Psoas muscle (tissue), 8 donors: ENCODE data around the gene SRPK1. TPM values are rescaled to one million over a fixed set of nuclear protein-coding genes. Genes with fewer than 3 reads are reported as not detected.

Experiments used
- ATAC-seq, 4 donors: fragments of 200-7000 bp; cut with Tn5 transposase; one replicate each; pipeline ENCODE4 v1.9.1; 2020; ENCODE audit warnings: moderate library complexity in 3 of 4, mild to moderate bottlenecking in 2 of 4
- DNase-seq, 2 donors: peaks; one replicate each; pipeline ENCODE4 v3.0.0-alpha.2; 2020
- H3K27ac ChIP-seq: fragments of 200-600 bp; one replicate; pipeline ENCODE4 v1.8.0; 2022
- H3K27me3 ChIP-seq, 3 donors: fragments of 200-600 bp in 1 of 3; one replicate each; pipeline versions ENCODE4 v1.6.1 to v1.8.0; 2013 to 2022; ENCODE audit warnings: low read length in 2 of 3, mild to moderate bottlenecking in 2 of 3, moderate library complexity in 1 of 3; ENCODE audit not compliant: insufficient read depth in 3 of 3
- H3K36me3 ChIP-seq, 2 donors: fragments of 200-600 bp in 1 of 2; one replicate each; pipeline versions ENCODE4 v1.6.1 to v1.8.0; 2013 to 2022; ENCODE audit warnings: low read depth in 1 of 2, mild to moderate bottlenecking in 1 of 2, moderate library complexity in 1 of 2; ENCODE audit not compliant: insufficient read depth in 1 of 2
- H3K4me1 ChIP-seq: fragments of 200-600 bp; one replicate; pipeline ENCODE4 v1.8.0; 2022
- H3K4me3 ChIP-seq: fragments of 200-600 bp; one replicate; pipeline ENCODE4 v1.8.0; 2022; ENCODE audit warnings: mild to moderate bottlenecking
- H3K9me3 ChIP-seq: fragments of 200-600 bp; one replicate; pipeline ENCODE4 v1.8.0; 2022
- WGBS, 3 donors: extraction: QIAGEN DNeasy Blood & Tissue Kit; methylation state at CpG; one replicate each; pipeline versions ENCODE4 v1.1.6 to v1.1.7; 2013; 5-methylcytosine and 5-hydroxymethylcytosine counted together
- intact Hi-C, 2 donors: fragments of 100-400 bp; cut with DNase I; formaldehyde crosslinking; loops; one replicate each; pipeline versions ENCODE4 v1.11.0 to v1.14.2; 2022
- polyA plus RNA-seq, 3 donors: library from polyadenylated mRNA; stranded (reverse); fragments of 200-250 nt; gene quantifications; one replicate each; pipeline ENCODE4 v1.2.3, GENCODE V29; 2013
- total RNA-seq, 4 donors: library from RNA; stranded (reverse); fragmentation: NEBNext Ultra II Directional in 2 of 4; extraction: Animal tissue kit (Norgen Biotek cat#: 25700) in 2 of 4; gene quantifications; one replicate each; pipeline versions ENCODE4 v1.2.1 to v1.2.4, GENCODE V29; 2021 to 2023
- TF ChIP-seq, protein P1 (sequence below): fragments of 200-600 bp; IDR thresholded peaks from one replicate; pipeline ENCODE4 v1.8.0; 2022; ENCODE audit warnings: antibody characterized with exemption
- donor health status: healthy with polysubstance abuse.
- donor health status: DM: no; HTN: no; CAD: no; lungs with moderate emphysema.
- donor health status: Bipolar disorder and iron deficiency.
- donor health status: healthy.
- donor health status: DM: yes; HTN: yes; CAD: no.
- donor health status: DM: no; HTN: no; CAD: no.
- donor health status: DM: no; HTN: no; CAD: no.
- donor health status: DM: yes; HTN: yes; CAD: no.

SRPK1 gene
- total and polyA plus RNA-seq, 7 donors, result 12.2 to 46.9 (median 25.7) TPM

DNA sequence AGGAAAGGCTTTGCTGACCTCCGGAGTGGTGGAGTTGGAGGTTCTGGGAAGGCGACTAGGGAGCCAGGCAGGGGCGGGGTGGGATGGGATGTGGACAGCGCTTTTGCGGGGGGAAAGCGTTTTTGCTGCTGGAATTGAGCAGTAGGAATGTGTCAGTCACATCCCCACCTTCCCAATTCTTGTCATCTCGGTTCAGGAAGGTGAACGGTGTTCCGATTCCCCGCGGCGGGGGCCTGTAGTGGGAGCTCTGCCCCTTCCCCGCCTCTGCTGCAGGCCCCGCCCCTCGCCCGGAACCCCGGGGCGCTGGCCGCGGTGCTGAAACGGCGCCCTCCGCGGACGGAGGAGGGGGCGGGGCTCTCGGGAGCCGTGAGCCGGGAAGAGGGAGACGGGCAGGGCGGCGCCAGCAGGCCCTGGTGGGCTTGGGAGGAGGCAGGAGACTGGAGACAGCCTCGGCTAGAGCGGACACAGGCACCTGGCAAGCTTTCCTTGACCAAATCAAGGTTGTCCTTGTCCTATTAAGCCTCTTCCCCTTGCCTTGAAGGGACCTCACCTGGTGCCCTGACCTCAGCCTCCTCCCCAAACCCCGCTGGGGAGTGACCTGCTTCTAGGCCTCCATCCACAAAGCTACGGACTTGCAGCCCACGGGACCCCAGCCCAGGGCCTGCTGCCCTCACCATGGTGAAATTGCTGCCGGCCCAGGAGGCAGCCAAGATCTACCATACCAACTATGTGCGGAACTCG is 115.7 kb downstream of the SRPK1 start, which contains the start of gene LHFPL5:
LHFPL5 (plus strand) TSS at position 357 of the 741 bp plus-strand sequence; CDS start at position 676, 319 bp downstream.
- peak; percentile 36 to 62 for DNase-seq
- TF ChIP-seq, protein P1, sequence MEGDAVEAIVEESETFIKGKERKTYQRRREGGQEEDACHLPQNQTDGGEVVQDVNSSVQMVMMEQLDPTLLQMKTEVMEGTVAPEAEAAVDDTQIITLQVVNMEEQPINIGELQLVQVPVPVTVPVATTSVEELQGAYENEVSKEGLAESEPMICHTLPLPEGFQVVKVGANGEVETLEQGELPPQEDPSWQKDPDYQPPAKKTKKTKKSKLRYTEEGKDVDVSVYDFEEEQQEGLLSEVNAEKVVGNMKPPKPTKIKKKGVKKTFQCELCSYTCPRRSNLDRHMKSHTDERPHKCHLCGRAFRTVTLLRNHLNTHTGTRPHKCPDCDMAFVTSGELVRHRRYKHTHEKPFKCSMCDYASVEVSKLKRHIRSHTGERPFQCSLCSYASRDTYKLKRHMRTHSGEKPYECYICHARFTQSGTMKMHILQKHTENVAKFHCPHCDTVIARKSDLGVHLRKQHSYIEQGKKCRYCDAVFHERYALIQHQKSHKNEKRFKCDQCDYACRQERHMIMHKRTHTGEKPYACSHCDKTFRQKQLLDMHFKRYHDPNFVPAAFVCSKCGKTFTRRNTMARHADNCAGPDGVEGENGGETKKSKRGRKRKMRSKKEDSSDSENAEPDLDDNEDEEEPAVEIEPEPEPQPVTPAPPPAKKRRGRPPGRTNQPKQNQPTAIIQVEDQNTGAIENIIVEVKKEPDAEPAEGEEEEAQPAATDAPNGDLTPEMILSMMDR, result no peak
- Histone ChIP-seq H3K27ac (no peak within 1 kb of the TSS), H3K27me3 (peaks cover 0 to 47% (median 10%) of the 10 kb centered on the region in 3 donors), H3K4me3 (peak within 1 kb of the TSS; percentile 29), H3K9me3 (no peaks in the 10 kb centered on the region), H3K4me1 (no peaks in the 10 kb centered on the region), H3K36me3 (no peaks in the 10 kb centered on the region)
- peak; percentile 46 to 88 (median 80) for ATAC-seq
- intact Hi-C loops, result no loop called here
- WGBS, 3 donors, result 11 to 15% (median 13%) methylated on average over 32 to 40 of the region's 40 CpGs

DNA sequence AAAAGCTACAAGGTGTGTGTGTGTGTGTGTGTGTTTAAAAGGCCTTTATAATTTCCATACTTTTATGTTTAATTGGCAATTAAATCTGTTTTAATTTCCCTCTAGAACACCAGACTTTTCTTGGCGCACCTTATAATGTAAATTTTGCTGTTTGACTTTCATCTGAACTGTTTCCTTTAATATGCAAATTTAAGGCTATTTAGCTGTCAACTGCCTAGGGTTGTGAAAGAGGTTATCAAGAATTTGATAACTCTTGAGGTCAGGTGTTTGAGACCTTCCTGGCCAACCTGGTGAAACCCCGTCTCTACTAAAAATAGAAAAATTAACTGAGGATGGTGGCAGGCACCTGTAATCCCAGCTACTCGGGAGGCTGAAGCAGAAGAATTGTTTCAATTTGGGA is 119.8 kb downstream of the SRPK1 start:
- no peak overlapping the region for H3K27ac ChIP-seq
- WGBS, 3 donors, result 65 to 72% (median 67%) methylated on average over 3 of the region's 3 CpGs
- DNase-seq (no peak), ATAC-seq (no peak)
- peaks cover 0 to 26% (median 10%) of the 10 kb centered on the region in 3 donors for H3K27me3 ChIP-seq
- no peaks in the 10 kb centered on the region for H3K9me3 ChIP-seq
- H3K36me3 ChIP-seq, result no peaks in the 10 kb centered on the region
- intact Hi-C loops, result no loop called here
- H3K4me1 ChIP-seq, result no peaks in the 10 kb centered on the region
- TF ChIP-seq, protein P1, result no peak
- no peak overlapping the region for H3K4me3 ChIP-seq

DNA sequence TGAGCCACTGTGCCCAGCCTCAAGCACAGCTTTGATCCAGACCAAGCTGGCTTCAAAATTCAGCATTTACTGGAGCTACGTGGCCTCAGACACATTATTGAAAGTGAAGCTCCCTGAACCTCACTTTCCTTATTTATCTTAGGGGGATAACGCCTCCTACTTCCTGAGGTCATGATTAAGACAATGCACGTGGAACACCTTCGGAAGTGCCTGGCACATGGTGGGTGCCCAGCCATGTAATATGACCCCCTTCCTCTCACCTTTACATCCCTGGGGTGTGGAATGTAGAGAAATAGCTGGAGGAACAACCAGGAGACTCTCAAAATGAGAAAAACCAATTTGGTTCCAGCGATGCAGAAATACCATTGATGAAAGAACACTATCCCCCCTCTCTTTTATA is 122.2 kb downstream of the SRPK1 start:
- 65 to 66% (median 65%) methylated on average over 5 of the region's 5 CpGs for WGBS, 3 donors
- intact Hi-C loops, result no loop called here
- TF ChIP-seq, protein P1, result no peak

DNA sequence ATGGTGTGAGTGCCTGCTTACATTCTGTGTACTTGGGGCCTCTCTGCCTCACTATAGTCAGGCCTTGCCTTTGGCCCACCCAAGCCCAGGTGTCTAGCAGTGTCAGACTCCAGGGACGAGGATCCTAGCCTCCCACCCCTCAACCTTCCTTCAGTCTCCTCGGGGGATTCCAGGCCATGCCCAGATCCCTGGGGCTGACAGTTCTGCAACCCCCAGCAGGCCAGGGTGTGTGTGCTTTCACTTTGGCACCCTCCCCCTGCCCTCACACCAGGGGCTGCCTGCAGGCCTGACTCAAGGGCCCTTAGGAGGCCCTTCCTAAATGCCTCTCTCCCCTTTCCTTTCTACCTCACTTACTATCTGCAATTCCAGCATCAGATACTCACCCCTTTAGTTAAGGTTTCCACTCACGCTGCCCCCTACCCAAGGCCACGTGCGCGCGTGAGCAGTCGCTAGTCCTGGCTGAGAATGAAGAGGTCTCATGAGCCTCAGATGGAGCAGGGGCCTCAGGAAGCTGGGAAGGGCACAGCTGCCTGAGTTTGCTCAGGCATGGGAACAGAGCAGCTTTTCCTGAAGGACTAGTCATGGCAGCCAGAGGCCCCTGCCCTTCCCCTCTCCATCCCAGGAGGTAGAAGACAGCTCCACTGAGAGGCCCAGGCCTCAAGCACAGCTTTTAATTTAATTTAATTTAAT is 122.9 kb downstream of the SRPK1 start:
- H3K4me1 ChIP-seq, result no peaks in the 10 kb centered on the region
- ATAC-seq (no peak), DNase-seq (no peak)
- no peaks in the 10 kb centered on the region for H3K36me3 ChIP-seq
- H3K9me3 ChIP-seq, result no peaks in the 10 kb centered on the region
- H3K27me3 ChIP-seq, result no peaks in the 10 kb centered on the region
- no peak overlapping the region for H3K27ac ChIP-seq
- TF ChIP-seq, protein P1, result no peak
- WGBS, 3 donors, result 71 to 78% (median 76%) methylated on average over 8 of the region's 8 CpGs
- no peak overlapping the region for H3K4me3 ChIP-seq
- intact Hi-C loops, result no loop called here

More for the DNA sequence above, 122.2 kb downstream of the SRPK1 start:
- H3K36me3 ChIP-seq, result no peaks in the 10 kb centered on the region
- no peaks in the 10 kb centered on the region for H3K4me1 ChIP-seq
- H3K27ac ChIP-seq, result no peak overlapping the region
- peaks cover 0 to 3% (median 2%) of the 10 kb centered on the region in 3 donors for H3K27me3 ChIP-seq
- H3K4me3 ChIP-seq, result no peak overlapping the region
- no peaks in the 10 kb centered on the region for H3K9me3 ChIP-seq
- no peak for ATAC-seq
- DNase-seq, result no peak
